Measurements from ENCODE around the gene GZMB.

- TF ChIP-seq, protein P1, sequence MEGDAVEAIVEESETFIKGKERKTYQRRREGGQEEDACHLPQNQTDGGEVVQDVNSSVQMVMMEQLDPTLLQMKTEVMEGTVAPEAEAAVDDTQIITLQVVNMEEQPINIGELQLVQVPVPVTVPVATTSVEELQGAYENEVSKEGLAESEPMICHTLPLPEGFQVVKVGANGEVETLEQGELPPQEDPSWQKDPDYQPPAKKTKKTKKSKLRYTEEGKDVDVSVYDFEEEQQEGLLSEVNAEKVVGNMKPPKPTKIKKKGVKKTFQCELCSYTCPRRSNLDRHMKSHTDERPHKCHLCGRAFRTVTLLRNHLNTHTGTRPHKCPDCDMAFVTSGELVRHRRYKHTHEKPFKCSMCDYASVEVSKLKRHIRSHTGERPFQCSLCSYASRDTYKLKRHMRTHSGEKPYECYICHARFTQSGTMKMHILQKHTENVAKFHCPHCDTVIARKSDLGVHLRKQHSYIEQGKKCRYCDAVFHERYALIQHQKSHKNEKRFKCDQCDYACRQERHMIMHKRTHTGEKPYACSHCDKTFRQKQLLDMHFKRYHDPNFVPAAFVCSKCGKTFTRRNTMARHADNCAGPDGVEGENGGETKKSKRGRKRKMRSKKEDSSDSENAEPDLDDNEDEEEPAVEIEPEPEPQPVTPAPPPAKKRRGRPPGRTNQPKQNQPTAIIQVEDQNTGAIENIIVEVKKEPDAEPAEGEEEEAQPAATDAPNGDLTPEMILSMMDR (IDR thresholded peaks at IDR 0.05), result no peak
- no peak for TF ChIP-seq POLR2A (IDR thresholded peaks at IDR 0.05)
These were observed 45.4 kb upstream of the GZMB start for GRCh38 chr14:24679248-24679961.
